Measurements from ENCODE around the gene SLC13A4.
"Not testable (repeated sequence)": the region's sequence is repeated elsewhere in the genome, so short reads cannot be mapped to it uniquely, and the experiment has no call there.

Gene SLC13A4

DNA sequence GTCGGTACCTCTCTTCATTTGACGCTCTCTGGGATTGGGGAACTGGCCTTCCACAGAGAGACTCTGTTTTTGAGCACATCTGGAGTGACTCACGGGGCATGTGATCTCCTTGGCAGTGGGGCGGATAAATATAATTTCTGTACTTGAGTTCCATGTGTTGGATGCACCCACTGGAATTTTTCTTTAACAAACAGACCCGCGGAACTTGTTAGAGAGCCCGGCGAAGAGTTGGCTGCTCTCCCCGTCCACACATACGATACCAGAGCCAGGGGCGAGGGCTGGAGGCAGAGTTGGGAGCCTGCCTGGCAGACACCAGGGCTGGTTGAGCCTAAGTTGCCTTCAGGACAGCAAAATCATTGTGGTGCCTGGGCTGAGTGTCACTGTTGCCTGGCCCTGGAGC lies 20.8 kb upstream of the SLC13A4 start, which contains the start of gene FAM180A:
Gene FAM180A, minus strand, starts transcription at position 44 of the 400 bp plus-strand sequence. CDS start 233 bp downstream, outside the sequence.
- no peak for DNase-seq

DNA sequence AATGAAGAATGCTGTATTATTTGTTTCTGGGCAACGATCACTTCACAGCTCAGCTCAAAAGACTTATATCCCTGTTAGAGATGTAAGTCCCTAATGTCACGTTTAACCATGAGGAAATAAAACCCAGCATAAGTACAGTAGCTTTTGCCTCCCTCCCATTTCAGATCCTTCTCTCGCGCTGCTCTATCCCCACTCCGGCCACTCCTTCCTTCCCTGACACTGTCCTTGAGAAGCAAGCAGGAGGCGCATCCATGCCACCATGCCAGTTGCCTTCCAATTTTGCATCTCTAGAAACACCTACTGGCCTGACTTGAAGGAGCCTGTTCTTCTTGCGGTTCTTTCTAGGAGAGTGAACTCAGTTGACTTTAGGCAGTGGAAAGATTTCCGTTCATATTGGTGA lies 19.4 kb upstream of the SLC13A4 start:
- DNase-seq, result no peak

DNA sequence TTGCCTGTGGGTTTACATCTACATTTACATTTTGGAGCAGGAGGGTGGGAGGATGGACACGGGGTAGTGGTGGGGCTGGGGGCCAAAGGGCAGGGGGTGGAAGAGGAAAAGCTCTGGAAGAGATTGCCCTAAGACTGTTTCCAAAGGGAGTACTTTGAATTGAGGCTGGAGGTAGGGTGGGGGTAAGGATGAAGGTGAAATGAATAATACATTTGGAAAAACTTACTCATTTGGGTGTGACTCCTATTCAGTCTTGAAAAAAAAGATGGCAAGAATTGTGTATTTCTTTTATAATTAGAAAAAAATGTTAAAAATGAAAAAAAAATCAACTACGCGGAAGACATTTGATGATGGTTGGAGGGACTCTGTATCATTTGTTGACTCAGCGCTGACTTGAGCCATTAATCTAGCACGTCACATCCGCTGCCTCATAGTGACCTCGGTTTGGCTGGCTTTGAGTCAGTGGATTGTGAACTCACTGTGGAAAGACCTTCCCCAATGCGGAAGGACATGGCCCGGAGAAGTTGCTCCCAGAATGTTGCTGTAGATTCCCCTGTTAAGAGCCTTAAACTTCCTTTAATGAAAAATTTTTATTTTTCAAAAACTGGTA lies 17.8 kb upstream of the SLC13A4 start:
- no peak for DNase-seq

DNA sequence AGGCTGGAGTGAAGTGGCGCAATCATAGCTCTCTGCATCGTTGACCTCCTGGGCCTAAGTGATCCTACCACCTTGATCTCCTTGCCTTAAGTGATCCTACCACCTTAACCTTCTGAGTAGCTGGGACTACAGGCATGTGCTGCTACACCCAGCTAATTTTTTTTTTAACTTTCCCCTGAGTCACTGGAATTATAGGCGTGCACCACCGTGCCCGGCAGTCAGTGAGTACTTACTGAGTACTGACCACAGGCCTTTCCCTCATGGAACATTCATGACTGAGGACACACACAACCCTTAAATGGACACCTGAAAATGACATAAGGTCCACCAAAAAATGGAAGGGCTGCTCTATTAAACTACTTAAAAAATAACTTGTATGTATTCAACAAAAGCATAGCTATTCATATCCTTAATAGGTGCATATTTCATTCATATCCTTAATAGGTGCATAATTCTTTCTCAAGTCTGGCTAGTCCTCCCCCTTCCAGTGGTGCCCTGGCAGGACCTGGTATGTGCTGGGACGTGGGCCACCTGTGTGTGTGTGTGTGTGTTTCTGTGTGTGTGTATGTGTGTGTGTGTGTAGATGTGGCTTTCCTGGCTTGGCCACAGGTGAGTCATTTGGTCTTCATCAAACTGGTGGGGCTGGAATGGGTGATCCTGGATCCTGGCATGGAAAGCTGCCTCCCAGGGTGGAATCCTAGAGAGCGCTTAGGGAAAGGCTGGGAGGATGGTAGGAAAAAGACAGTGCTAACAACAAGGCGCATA lies 17.1 kb upstream of the SLC13A4 start:
- no peak for DNase-seq

DNA sequence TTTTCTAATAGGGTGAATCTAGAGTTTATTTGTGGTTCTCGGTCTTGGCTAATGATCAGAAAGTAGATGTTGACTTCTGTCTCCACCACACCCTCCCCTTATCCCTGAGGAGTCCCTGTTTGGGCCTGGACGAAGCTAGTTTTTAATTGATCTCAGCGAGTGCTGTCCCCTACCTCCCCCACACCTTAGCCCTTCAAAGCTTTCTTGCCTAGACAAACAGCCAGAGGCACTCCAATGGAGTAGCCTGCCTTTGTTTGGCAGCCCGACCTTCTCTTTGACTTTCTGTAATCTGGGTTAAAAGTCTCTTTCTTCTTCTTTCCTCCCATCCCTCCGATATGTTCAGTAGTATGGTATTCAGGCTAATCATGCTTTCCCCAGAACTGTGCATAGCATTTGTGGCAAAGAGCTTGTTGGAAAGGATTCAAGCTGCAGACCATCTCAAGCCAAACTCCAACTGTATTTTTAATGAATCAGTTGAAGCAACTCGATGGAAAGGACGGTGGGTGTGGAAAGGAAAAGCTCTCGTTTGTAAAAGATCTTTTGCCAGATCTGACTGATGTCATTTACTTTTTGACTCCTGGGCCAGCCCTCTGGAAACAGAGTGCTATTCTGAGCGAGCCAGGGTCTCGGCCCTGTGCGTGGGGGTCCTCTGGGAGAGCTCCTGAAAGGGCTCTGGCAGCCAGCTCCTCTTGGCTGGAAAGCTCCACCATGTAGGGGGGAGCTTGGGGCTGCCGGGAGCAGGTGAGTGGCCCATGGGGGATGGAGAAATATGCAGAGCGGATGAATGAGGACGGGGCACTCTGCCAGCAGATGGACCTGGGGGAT lies 16.1 kb upstream of the SLC13A4 start:
- no peak for DNase-seq

DNA sequence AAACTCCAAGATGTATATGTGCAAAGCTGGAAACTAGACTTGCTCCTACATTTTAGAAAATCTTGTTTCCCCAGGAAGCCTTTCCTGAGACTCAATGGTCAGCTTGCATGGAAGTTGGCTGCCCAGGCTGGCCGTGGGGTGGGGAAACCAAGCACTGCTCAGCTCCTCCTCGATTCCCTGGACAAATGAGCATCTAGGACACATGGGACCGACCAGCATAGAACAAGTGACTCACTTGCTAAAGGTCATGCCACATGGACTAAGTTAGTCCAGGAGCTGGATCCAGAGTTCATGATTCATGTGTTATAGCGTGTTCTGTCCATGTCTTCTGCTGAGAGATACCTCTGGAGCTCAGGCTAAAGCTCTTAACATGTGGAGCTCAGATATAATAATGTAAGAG lies 14.4 kb upstream of the SLC13A4 start:
- DNase-seq, result no peak

DNA sequence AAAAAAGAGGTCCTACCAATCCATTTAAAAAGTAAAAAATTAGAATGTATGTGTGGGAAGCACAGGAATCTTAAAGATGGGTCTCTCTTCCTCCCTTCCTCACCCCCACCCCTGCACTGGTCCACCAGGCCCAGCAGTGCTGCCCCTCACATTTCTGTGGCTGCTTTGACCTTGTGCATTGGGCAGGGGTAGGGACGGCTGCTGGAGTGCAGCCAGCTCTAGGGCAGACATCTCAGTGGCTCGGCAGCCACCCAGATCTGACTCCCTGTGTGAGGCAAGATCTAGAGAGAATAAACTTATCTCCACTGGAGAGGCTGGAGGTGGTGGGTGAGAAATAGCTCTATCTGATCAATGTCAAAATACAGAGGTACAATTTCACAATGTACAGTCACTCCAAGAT lies 13.9 kb upstream of the SLC13A4 start:
- no peak for DNase-seq

DNA sequence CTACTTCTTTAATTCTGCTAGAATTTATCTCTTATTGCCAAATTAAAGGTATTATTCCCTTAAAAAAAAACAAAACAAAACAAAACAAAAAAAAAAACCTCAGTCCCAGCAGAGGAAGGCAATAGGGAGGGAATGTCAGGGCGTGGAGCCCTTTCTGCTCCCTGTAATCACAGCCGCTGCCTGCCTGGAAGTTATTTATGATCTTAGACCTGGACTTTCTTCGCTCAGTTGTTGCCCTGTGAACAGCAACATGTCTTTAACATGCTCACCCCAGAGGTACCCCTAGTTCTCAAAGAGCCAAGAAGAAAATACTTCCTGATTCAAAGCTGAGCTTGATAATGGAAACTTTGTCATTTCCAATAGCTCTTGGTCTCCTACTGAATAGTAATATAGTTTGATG lies 12.9 kb upstream of the SLC13A4 start:
- no peak for DNase-seq

DNA sequence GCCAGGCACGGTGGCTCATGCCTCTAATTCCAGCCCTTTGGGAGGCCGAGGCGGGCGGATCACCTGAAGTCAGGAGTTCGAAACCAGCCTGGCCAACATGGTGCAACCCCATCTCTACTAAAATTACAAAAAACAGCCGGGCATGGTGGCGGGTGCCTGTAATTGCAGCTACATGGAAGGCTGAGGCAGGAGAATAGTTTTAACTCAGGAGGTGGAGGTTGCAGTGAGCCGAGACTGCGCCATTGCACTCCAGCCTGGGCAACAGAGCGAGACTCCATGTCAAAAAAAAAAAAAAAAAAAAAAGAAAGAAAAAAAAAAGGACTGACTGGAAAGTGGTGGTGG lies 9.3 kb upstream of the SLC13A4 start:
- not testable (repeated sequence) for DNase-seq

DNA sequence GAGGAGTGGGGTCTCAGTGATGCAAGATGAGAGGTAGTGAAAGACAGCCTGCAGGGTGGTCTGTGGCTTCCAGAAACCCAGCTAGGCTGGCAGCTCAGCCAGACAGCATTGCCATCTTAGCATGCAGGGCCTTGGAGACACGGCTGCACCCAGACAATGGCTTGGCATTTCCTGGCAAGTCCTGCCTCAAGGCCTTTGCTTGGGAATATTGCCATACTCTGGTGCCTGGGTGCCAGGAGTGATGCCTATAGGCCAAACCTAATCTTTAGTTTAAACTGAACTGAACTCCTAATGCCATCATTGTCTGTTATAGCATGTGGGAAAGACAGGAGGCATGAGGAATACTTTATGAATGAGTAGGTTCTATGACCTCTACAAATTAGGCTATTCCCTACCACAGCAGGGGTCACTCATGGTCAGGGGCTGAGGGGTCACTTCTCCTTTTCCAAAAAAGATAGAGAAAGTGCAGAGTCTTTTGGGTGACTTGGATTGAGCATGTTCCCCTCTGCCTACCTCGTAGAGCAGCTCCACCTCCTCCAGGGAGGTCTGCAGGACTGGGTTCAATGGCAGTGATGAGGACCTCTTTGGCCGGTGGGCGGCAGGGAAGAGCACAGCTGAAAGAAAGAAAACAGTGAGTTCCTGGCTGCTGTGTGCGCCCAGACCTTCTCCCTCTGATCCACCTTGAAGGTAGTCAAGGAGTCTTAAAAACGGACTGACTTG lies 8.8 kb upstream of the SLC13A4 start:
- DNase-seq, result no peak

DNA sequence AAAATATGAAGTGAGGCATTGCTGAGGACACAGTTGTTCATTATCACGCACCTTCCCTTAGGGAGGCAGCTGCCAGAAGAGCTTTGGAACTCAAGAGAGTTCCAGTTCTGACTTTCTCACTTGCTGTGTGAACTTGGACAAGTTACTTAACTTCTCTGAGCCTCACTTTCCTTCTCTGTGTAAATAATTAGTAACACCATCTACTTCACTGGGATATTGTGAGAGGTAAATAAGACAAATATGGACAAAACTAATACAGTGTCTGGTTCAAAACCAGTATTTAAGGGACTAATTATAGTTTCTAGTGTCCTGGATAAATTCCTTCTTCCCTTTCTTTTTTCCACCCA lies 6.3 kb upstream of the SLC13A4 start:
- no peak for DNase-seq

DNA sequence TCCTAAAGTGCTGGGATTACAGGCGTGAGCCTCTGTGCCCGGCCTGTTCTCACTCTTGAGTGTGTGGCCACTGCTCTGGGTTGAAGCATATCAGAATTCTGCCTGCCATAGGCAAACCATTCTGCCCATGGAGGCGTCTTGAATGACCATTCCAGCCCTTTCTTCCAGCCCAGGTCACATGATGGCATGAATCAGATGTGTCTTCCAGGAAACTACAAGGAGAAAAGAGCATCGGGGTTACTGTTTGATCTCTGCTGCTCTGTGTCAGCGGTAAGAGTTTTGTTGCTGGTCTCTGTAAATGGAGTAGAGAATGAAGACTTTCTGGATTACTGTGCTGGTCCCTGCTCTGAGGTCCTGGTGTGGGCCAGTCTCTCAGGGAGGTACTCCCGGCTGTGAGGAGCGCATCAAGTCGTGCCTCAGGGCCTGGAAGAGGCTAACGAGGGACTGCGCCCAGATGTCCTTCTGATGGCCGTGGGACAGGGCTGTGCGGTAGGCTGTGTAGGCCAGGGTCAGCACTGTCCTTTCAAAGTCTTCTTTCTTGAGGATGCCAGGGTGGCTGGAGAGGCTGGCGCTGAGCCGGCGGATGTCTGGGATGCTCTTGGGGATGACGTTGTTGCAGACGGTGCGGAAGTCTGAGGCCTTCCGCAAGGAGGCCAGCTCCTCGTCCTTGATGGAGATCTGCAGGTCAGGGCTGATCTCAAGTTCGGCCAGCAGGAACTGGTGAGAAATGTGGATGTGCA lies 5.8 kb upstream of the SLC13A4 start:
- no peak for DNase-seq

DNA sequence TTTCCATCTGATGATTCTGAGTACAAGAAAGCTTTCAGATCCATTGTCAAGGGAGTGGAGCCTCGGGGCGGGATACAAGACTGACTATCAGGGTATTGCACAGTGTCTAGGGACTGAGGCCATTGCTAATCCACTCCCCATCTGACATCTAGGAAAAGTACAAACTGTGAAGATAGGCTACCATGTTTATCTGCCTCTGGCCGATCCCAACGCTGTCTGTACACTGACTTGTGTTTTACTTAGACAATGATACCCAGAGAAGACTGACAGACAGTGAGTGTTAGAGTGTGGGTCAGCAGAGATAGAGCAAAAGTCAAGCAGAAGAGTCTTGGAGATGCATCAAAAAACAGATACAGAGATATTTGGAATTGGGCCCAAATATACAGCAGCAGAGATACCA lies 3.1 kb upstream of the SLC13A4 start:
- DNase-seq, result no peak

DNA sequence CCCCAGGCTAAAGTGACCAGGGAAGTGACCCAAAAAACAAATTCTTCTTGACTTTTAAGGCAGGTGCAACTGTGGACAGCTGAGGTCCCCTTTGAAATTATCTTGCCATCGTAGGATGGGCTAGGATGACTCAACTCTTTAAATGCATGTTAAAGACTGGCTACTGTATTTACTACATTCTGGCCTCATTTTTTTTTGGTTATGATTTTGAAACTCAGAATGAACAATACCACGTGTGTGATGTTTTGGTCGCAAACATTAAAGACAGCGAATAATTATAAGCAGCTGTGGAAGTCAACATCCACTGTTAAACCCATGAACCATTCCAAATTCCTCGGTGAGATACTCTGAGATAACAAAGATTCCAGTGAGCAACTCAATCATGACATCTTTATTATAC lies 1.2 kb upstream of the SLC13A4 start:
- no peak for DNase-seq

DNA sequence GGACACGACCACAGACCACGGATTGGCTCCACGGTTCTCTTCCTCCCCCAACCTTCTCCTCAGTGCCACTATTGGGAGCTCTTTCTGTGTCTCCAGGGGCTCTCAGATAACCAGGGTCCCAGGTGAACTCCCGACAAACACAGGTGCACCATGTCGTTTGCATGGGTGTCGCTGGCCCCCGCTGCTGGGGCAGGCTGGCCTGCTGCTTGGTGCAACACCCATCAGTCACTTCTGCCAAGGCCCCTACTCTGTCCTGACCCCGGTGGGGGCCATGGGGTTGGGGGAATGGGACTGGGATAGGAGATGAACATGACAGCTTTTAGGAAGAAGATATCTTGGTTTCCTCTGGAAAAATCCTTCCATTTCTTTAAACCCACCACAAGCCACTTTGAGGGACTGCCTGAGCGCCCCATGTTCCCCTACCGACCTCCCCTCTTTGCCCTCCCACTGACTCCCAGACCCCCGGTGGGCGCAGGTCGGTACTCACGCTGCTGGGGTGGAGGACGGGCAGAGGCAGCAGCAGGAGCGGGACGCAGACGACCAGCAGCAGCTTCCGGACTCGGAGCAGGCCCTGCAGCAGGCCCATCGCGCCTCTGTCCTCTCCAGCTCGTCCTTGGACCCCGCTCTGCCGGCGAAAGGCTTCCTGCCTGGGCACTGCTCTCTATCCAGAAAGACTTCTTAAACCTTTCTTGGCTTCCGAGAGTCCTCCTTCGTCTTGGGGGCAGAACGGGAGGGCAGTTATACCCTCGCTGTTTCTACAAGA lies 894 bp downstream of the SLC13A4 start:
- DNase-seq, result no peak

DNA sequence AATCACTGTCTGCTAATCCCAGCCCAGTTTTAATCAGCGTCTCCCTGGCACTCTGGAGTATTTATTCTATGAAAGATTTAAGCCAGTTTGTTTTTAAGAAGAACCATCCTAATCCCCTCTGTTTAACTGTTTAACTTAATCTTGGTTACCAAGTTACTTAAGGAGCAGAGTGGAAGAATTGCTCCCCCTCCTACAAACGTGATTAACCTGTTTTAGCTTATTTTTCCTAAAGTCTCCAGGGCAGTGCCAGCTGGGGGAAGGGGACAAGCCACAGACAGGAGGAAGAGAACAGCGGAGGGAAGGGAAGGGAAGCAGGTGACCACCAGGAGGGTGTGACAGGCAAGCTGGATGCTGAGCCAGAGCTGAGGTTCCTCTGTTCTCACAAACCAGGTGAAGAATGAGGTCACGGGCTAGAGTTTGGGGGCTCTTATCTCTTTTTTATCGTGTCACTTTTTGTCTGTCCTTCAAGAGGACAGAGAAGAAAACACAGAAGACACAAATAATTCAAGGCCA lies 1.7 kb downstream of the SLC13A4 start:
- DNase-seq, result no peak

DNA sequence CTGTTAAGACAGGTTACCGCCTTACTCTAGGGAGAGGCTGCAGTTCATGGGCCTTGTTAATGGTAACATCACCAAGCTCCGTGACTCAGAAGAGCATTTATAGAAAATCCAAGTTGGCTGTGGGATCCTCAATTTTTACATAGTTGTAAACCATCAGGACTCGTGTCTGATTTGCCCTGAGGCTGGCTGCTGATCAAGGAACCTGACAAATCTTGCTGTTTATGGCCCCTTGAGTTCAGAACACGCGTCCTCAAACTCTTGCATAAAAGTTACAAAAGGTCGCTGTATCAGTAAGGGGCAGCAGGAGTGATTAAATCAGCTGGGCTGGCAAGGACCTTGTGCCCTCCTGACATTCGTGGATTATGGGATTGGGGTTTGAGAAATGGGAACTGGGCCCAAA lies 4.6 kb downstream of the SLC13A4 start:
- peak; percentile 14 for DNase-seq

DNA sequence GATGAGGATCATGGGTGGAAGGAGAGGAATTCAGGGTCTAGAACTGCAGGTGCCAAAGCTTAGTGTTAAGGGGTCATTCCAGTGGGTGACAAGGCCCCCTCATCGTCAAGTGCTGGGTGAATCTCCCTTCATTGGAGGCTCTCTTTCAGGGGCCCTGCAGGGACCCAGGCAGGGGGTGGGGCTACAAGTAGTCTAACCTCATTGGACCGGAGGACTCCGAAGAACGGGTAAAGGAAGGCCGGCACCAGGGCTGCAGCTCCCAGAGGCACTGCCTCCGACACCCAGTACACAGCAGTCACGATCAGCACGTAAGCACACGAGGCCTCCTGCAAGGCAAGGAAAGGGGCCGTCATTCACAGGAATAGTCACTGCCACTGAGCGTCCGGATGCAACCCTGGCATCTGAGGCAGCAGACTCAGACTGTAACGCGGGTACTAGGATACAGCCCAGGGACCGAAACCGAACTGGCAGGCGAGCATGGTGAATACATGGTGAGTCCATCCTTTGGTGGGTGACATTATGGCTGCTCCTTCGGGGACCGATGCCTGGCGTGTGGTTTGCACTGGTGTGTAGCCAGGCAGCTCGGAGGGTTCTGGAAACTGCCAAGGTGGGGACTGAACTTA lies 6.7 kb downstream of the SLC13A4 start:
- DNase-seq, result no peak

DNA sequence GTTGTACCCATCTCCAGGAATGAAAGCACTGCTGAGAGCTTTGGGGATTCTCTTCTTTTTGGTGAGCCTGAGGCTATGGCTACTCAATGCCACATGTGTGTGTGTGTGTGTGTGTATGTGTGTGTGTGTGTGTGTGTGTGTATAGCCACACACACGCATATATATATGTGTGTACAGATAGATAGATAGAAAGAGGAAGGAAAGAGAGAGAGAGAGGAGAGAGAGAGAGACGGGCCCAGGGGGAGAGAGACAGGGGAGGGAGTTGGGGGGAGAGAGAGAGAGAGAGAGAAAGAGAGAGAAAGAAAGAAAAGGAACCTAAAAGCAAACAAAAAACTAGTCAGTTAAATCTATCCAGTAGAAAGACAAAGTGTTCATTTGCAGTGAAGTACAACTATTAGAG lies 8.3 kb downstream of the SLC13A4 start:
- peak; percentile 3 for DNase-seq

DNA sequence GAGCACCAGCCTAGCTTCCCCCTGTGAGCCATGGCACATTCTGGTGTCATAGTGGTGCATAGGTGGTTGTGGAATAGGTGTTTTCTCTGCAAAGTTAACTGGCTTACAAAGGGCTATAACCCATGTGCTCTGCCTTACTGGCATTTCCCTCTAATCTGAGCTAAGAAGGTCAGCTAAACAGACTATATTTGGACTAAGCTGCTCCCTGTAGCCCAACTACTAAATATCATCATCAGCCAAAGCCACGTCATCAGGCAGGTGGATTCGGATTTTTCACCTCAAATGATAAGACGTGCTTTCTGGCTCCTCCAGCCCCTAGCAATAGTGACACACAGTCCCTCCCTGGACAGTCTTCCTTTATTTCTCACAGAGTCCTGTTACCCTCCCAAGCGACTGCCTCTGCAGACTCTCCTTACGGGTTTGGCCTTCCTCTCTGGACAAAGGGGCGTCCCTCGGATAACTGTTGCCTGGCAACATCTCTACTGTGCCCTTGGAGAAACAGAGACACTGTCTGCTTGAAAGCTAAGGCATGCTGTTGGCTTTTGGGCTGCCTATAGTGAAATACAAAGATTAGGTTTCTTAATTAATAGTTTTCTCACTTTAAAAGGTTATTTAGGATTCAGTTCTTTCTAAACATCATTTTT lies 9.1 kb downstream of the SLC13A4 start:
- DNase-seq, result no peak

DNA sequence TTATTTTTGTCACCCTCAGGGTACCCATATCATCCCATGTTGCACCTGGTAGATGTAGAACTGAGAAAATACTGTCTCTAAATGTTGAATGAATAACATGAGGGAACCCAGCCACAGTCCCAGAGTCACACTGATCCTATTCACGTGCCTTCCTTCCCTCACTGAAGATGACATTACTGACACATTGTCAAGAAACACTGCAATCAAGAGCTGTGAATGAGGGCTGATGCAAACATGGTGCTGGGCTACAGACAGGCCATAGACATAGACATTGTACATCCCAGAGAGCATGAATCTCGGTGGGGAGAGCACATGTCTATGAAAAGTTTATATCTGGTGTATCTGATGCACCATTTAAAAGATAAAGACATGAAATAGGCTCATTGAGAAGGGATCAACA lies 9.8 kb downstream of the SLC13A4 start:
- no peak for DNase-seq

All from OCI-M1 (cell line).